ENCODE data around the gene TEFM.

TEFM gene

GRCh38 chr17:30854146-30854545, 51.9 kb downstream of the TEFM start:
- TF ChIP-seq CTCF (IDR thresholded peaks at IDR 0.05; ENCODE audit: insufficient read depth, low read depth, low read length, missing control alignments), result no peak
- no peak for DNase-seq (ENCODE audit: low read depth)
- no peak overlapping the region for H3K4me3 ChIP-seq (ENCODE audit: low read length)

Data from epithelial cell of esophagus (primary cell).